SH-SY5Y (cell line): ENCODE data around the gene CROCC2.

Experiments used
- GATA2 ChIP-seq: IDR thresholded peaks from 2 replicates; pipeline ENCODE4 v1.6.1; 2011; ENCODE audit warnings: mild to moderate bottlenecking, low read depth, low read length
- GATA3 ChIP-seq: IDR thresholded peaks from 2 replicates; pipeline ENCODE4 v1.6.1; 2011; ENCODE audit warnings: low read depth, mild to moderate bottlenecking, low read length, moderate library complexity

DNA sequence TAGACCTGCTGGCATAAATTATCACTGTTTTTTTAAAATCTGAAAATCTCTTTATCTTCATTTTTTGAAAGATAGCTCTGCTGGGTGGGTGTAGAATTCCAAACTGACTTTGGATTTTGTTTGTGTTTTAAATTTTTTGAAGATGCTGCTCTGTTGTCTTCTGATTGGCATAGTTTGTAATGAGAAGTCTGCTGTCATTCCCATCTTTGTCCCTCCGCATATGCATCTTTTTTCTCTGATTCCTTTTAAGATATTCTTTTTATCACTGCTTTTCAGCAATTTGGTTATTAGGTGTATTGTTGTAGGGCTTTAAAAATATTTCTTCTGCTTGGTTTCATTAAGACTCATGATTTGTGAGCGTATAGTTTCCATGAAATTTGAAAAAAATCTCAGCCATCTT, 99.4 kb downstream of the CROCC2 start:
- no peak for TF ChIP-seq GATA3
- no peak for TF ChIP-seq GATA2
